Measurements from ENCODE around the gene NXPE1. TPM values are rescaled to one million over a fixed set of nuclear protein-coding genes. Genes with fewer than 3 reads are reported as not detected.

Gene NXPE1
- total RNA-seq, 4 donors from 2014 or later: not detected

GRCh38 chr11:114566276-114566675 is 6.6 kb upstream of the NXPE1 start:
- DNase-seq (ENCODE audit: low spot score in 2 of 2): no peak
- WGBS, 2 donors: 57 to 68% methylated on average over 2 of the region's 2 CpGs
- no peak overlapping the region for H3K4me3 ChIP-seq (ENCODE audit: low read depth, poor library complexity, severe bottlenecking)
- no peak for TF ChIP-seq POLR2A (IDR thresholded peaks at IDR 0.05)
- no peak for TF ChIP-seq CTCF (IDR thresholded peaks at IDR 0.05)
- intact Hi-C loops (cut with DNase I; ENCODE audit: low total_unique reads): no loop called here

GRCh38 chr11:114564831-114565230 is 5.2 kb upstream of the NXPE1 start:
- DNase-seq (ENCODE audit: low spot score in 2 of 2): no peak
- no peak overlapping the region for H3K4me3 ChIP-seq (ENCODE audit: low read depth, poor library complexity, severe bottlenecking)
- intact Hi-C loops (cut with DNase I; ENCODE audit: low total_unique reads): no loop called here
- 50 to 56% methylated on average over 1 of the region's 1 CpG for WGBS, 2 donors
- no peak for TF ChIP-seq POLR2A (IDR thresholded peaks at IDR 0.05)

- intact Hi-C loops (cut with DNase I; ENCODE audit: low total_unique reads): no loop called here
- 59 to 69% methylated on average over 2 of the region's 2 CpGs for WGBS, 2 donors
- TF ChIP-seq POLR2A (IDR thresholded peaks at IDR 0.05) (no peak), CTCF (IDR thresholded peaks at IDR 0.05) (no peak)
- H3K4me3 ChIP-seq (ENCODE audit: low read depth, poor library complexity, severe bottlenecking): no peak overlapping the region
- DNase-seq (ENCODE audit: low spot score in 2 of 2): no peak
These were observed 3.4 kb upstream of the NXPE1 start for GRCh38 chr11:114563077-114563476.

GRCh38 chr11:114562166-114562916 is 2.7 kb upstream of the NXPE1 start:
- H3K4me3 ChIP-seq (ENCODE audit: low read depth, poor library complexity, severe bottlenecking): no peak overlapping the region
- DNase-seq (ENCODE audit: low spot score in 2 of 2): no peak
- intact Hi-C loops (cut with DNase I; ENCODE audit: low total_unique reads): no loop called here
- TF ChIP-seq CTCF (IDR thresholded peaks at IDR 0.05) (no peak), POLR2A (IDR thresholded peaks at IDR 0.05) (no peak)
- 64% methylated on average over 3 of the region's 3 CpGs for WGBS, 2 donors

- DNase-seq (ENCODE audit: low spot score in 2 of 2): no peak
- WGBS, 2 donors: 57 to 79% methylated on average over 1 of the region's 1 CpG
- intact Hi-C loops (cut with DNase I; ENCODE audit: low total_unique reads): no loop called here
- H3K4me3 ChIP-seq (ENCODE audit: low read depth, poor library complexity, severe bottlenecking): no peak overlapping the region
- no peak for TF ChIP-seq CTCF (IDR thresholded peaks at IDR 0.05)
- no peak for TF ChIP-seq POLR2A (IDR thresholded peaks at IDR 0.05)
These were observed 3.5 kb downstream of the NXPE1 start for GRCh38 chr11:114556135-114556534.

- no peak for DNase-seq (ENCODE audit: low spot score in 2 of 2)
- TF ChIP-seq POLR2A (IDR thresholded peaks at IDR 0.05) (no peak), CTCF (IDR thresholded peaks at IDR 0.05) (no peak)
- no peak overlapping the region for H3K4me3 ChIP-seq (ENCODE audit: low read depth, poor library complexity, severe bottlenecking)
- WGBS, 2 donors: 78 to 86% methylated on average over 2 of the region's 2 CpGs
- intact Hi-C loops (cut with DNase I; ENCODE audit: low total_unique reads): no loop called here
These were observed 6.0 kb downstream of the NXPE1 start for GRCh38 chr11:114553642-114554041.
